Ishikawa (cell line): ENCODE data around the gene RIN1.

Source experiments
- CEBPB ChIP-seq: IDR thresholded peaks from 2 replicates; pipeline ENCODE4 v1.6.1; 2012
- CREB1 ChIP-seq: IDR thresholded peaks from 2 replicates; pipeline ENCODE4 v1.6.1; 2012; ENCODE audit warnings: low read depth
- EGR1 ChIP-seq: IDR thresholded peaks from 2 replicates; pipeline ENCODE4 v1.6.1; 2012
- EP300 ChIP-seq: IDR thresholded peaks from 2 replicates; pipeline ENCODE4 v1.6.1; 2012; ENCODE audit warnings: borderline replicate concordance
- FOXM1 ChIP-seq: IDR thresholded peaks from 2 replicates; pipeline ENCODE4 v1.6.1; 2012; ENCODE audit warnings: low read depth, borderline replicate concordance
- MAX ChIP-seq: IDR thresholded peaks from 2 replicates; pipeline ENCODE4 v1.6.1; 2012
- NFIC ChIP-seq: IDR thresholded peaks from 2 replicates; pipeline ENCODE4 v1.6.1; 2012
- RAD21 ChIP-seq: IDR thresholded peaks from 2 replicates; pipeline ENCODE4 v1.6.1; 2012; ENCODE audit warnings: low read depth
- TAF1 ChIP-seq: IDR thresholded peaks from 2 replicates; pipeline ENCODE4 v1.6.1; 2012; ENCODE audit warnings: low read depth, mild to moderate bottlenecking
- TCF12 ChIP-seq: IDR thresholded peaks from 2 replicates; pipeline ENCODE4 v1.6.1; 2012; ENCODE audit warnings: low read depth
- TEAD4 ChIP-seq: IDR thresholded peaks from 2 replicates; pipeline ENCODE4 v1.6.1; 2012
- USF1 ChIP-seq: IDR thresholded peaks from 2 replicates; pipeline ENCODE4 v1.6.1; 2012
- YY1 ChIP-seq: IDR thresholded peaks from 2 replicates; pipeline ENCODE4 v1.6.1; 2012; ENCODE audit warnings: low read depth
- ZBTB7A ChIP-seq: IDR thresholded peaks from 2 replicates; pipeline ENCODE4 v1.6.1; 2012; ENCODE audit warnings: low read depth
- TF ChIP-seq, protein P1 (sequence below): IDR thresholded peaks from 2 replicates; pipeline ENCODE4 v1.6.1; 2012; ENCODE audit warnings: low read depth, mild to moderate bottlenecking

RIN1 gene

GRCh38 chr11:66325263-66325671 lies 11.0 kb downstream of the RIN1 start:
- TF ChIP-seq TAF1 (no peak), FOXM1 (no peak), TEAD4 (no peak), YY1 (no peak), MAX (no peak), CREB1 (no peak), NFIC (no peak), ZBTB7A (no peak), EP300 (no peak)

DNA sequence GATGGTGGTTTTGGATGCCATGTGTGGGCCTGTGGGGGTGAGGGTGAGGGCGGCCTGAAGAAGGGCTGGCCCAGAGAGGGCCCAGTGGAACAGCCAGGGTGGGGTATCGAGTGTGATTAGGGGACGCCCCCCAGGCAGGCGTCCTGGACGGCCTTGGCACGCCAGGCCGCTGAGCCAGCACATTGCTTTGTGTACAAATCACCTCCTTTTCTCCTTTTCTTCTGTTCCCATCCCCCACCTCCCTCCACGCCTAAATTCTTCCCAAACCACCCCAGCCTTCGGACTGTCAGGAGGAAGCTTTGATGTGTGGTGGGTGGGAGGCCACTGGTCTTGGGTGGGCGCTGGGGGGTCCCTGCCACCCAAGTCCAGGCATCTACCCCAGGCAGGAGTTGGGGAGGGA lies 11.6 kb downstream of the RIN1 start:
- TF ChIP-seq YY1 = no peak
- no peak for TF ChIP-seq TEAD4
- no peak for TF ChIP-seq USF1
- TF ChIP-seq EP300 = no peak
- TF ChIP-seq MAX = no peak
- TF ChIP-seq FOXM1 = no peak
- TF ChIP-seq CREB1 = no peak
- no peak for TF ChIP-seq CEBPB
- TF ChIP-seq TAF1 = no peak
- no peak for TF ChIP-seq ZBTB7A
- TF ChIP-seq, protein P1, sequence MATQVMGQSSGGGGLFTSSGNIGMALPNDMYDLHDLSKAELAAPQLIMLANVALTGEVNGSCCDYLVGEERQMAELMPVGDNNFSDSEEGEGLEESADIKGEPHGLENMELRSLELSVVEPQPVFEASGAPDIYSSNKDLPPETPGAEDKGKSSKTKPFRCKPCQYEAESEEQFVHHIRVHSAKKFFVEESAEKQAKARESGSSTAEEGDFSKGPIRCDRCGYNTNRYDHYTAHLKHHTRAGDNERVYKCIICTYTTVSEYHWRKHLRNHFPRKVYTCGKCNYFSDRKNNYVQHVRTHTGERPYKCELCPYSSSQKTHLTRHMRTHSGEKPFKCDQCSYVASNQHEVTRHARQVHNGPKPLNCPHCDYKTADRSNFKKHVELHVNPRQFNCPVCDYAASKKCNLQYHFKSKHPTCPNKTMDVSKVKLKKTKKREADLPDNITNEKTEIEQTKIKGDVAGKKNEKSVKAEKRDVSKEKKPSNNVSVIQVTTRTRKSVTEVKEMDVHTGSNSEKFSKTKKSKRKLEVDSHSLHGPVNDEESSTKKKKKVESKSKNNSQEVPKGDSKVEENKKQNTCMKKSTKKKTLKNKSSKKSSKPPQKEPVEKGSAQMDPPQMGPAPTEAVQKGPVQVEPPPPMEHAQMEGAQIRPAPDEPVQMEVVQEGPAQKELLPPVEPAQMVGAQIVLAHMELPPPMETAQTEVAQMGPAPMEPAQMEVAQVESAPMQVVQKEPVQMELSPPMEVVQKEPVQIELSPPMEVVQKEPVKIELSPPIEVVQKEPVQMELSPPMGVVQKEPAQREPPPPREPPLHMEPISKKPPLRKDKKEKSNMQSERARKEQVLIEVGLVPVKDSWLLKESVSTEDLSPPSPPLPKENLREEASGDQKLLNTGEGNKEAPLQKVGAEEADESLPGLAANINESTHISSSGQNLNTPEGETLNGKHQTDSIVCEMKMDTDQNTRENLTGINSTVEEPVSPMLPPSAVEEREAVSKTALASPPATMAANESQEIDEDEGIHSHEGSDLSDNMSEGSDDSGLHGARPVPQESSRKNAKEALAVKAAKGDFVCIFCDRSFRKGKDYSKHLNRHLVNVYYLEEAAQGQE = no peak
- no peak for TF ChIP-seq EGR1
- TF ChIP-seq RAD21 = no peak
- TF ChIP-seq NFIC = no peak
- TF ChIP-seq TCF12 = no peak

GRCh38 chr11:66323684-66324083 lies 12.6 kb downstream of the RIN1 start:
- no peak for TF ChIP-seq FOXM1
- no peak for TF ChIP-seq NFIC
- TF ChIP-seq TCF12 = no peak
- no peak for TF ChIP-seq EP300
- TF ChIP-seq ZBTB7A = no peak
- no peak for TF ChIP-seq CREB1
- TF ChIP-seq MAX = no peak

DNA sequence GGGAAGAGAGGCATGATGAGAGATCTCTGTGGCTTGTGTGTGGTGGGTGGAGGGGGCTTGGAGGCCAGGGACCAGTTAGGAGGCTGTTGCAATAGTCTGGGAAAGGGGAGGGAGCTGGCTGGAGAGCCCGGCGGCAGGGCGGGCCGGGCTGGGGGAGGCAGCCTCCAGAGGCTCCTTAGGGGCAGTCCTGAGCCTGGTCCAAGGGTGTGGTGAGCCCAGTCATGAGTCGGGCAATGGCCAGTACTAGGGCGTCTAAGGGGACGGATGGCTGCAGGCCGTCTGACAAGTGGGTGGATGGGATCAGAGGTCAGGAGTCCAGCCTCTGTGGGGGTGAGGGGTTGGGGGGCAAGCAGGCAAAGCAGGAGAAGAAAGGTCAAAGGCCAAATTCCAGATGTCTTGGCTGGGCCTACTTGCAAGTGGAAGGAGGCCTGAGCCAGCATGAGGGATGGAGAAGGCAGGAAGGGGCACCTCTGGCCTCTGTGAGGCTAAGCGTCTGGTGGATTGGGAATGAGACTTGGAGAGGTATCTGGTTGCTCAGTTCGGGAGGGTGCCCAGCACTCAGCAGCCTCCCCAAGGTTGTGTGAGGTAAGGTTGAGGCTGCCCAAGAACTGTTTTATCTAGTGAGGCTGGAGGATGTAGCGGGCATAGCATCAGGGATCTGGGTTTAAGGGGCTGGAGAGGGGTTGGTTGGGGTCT lies 13.4 kb downstream of the RIN1 start:
- TF ChIP-seq, protein P1 = no peak
- TF ChIP-seq CREB1 = no peak
- no peak for TF ChIP-seq CEBPB
- no peak for TF ChIP-seq RAD21
- no peak for TF ChIP-seq YY1
- TF ChIP-seq EGR1 = no peak
- no peak for TF ChIP-seq TCF12
- no peak for TF ChIP-seq MAX
- TF ChIP-seq TEAD4 = no peak
- no peak for TF ChIP-seq FOXM1
- TF ChIP-seq USF1 = no peak
- TF ChIP-seq TAF1 = no peak
- TF ChIP-seq ZBTB7A = no peak
- TF ChIP-seq NFIC = no peak

DNA sequence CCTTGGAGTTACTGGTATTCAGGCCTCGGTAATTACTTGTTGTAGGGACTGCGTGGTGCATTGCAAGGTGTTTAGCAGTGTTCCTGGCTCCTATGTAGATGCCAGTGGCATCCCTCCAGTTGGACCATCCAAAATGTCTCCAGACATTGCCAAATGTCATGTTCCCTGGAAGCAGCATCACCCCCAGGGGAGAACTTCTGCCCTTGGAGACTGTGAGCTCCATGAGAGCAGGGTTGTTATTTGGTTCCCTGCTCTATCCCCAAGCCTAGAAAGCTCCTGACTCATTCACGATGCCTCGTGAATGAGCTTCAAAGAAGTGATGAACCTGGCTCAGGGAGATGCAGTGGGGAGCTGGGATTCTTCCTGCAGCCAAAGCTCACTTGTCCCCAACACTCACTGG lies 14.6 kb downstream of the RIN1 start:
- TF ChIP-seq ZBTB7A (no peak), NFIC (no peak)

DNA sequence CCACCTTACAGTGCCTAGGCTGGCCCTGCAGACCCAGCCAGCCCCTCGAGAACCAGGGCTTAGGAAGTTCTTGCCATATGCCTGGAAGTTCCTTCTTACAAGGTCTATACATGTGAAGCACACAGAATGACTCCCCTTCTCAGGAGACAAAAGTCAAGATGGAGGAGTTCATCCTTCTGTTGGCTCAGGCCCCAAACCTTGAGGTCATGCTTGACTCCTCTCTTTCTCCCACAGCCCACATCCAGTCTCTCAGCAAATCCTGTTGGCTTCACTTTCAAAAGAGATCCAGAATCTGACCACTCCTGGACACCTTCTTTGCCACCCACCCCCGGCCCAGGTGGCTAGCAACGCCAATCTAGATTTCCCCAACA lies 17.6 kb downstream of the RIN1 start:
- no peak for TF ChIP-seq NFIC
- TF ChIP-seq, protein P1 = no peak
- no peak for TF ChIP-seq MAX
- no peak for TF ChIP-seq EP300
- no peak for TF ChIP-seq FOXM1
- no peak for TF ChIP-seq TCF12
- TF ChIP-seq CREB1 = no peak
- no peak for TF ChIP-seq USF1
- TF ChIP-seq ZBTB7A = no peak
- TF ChIP-seq TAF1 = no peak
- TF ChIP-seq EGR1 = no peak
- TF ChIP-seq TEAD4 = no peak
- TF ChIP-seq CEBPB = no peak
- no peak for TF ChIP-seq YY1
- no peak for TF ChIP-seq RAD21
